Stimulated activated memory B cell treated with anti-CD40 and anti-IgM and Interleukin-4, amounts not matched to agents 10 μg/mL and 1 μg/mL and 100 μg/mL, for 72 hours (primary cell): Measurements from ENCODE around the gene PIRT.

Experiments
- ATAC-seq: fragments of 150-1000 bp; cut with Tn5 transposase; 2 replicates; pipeline ENCODE4 v1.10.0; 2021
- H3K27ac Mint-ChIP-seq: one replicate; pipeline ENCODE4 v1.8.0; 2022; ENCODE audit warnings: mild to moderate bottlenecking, mixed read lengths
- H3K27me3 Mint-ChIP-seq: one replicate; pipeline ENCODE4 v1.8.0; 2022; ENCODE audit warnings: mixed read lengths
- H3K36me3 Mint-ChIP-seq: one replicate; pipeline ENCODE4 v1.8.0; 2022; ENCODE audit warnings: mixed read lengths
- H3K4me1 Mint-ChIP-seq: one replicate; pipeline ENCODE4 v1.8.0; 2022; ENCODE audit warnings: mixed read lengths
- H3K4me3 Mint-ChIP-seq: one replicate; pipeline ENCODE4 v1.8.0; 2022; ENCODE audit warnings: mild to moderate bottlenecking, moderate library complexity, mixed read lengths
- H3K9me3 Mint-ChIP-seq: one replicate; pipeline ENCODE4 v1.8.0; 2022; ENCODE audit warnings: mixed read lengths

Gene PIRT

DNA sequence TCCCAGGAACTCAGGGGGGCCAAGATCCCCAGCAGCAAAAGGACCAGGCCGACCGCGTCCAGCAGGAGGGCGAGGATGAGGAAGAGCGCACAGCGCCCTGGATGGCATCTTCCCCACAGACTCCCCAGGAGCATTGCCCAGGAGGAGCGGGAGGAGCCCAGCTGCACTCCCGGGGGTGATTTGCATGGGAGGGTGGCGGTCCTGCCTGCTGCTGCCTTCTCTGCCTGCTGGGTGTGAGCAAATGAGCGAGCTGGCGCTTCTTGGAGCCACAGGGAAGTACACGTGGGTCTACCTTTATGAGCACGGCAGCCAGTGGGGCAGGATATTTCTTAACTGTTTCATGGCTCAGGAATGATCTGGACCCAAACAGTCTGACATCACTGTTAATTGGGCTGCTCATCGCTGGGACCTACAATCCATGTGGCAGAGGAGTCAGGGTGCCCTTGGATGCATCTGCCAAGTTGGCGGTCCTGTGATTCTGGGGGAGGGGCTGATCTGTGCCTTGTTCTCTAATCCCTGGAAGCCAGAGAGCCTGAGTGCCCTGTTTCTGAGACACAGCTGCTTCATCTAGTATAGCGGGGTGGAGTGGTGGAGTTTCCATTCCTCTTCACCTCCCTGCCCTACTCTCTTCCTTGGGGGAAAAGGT is 33.9 kb downstream of the PIRT start, which contains the start of gene TMEM238L:
Gene TMEM238L (minus strand): TSS at position 270 of the 646 bp plus-strand sequence. CDS start 136 bp downstream, at position 134.
- ATAC-seq: no peak
- Mint-ChIP-seq H3K9me3 (no peaks in the 10 kb centered on the region), H3K27ac (no peak within 1 kb of the TSS), H3K36me3 (no peaks in the 10 kb centered on the region), H3K4me3 (no peak within 1 kb of the TSS), H3K4me1 (no peaks in the 10 kb centered on the region), H3K27me3 (peaks cover 19% of the 10 kb centered on the region)

GRCh38 chr17:10803350-10803749 is 34.5 kb downstream of the PIRT start:
- Mint-ChIP-seq H3K27me3 (peaks cover 19% of the 10 kb centered on the region), H3K9me3 (no peaks in the 10 kb centered on the region), H3K4me3 (no peak overlapping the region), H3K27ac (no peak overlapping the region), H3K36me3 (no peaks in the 10 kb centered on the region), H3K4me1 (no peaks in the 10 kb centered on the region)
- ATAC-seq: no peak

DNA sequence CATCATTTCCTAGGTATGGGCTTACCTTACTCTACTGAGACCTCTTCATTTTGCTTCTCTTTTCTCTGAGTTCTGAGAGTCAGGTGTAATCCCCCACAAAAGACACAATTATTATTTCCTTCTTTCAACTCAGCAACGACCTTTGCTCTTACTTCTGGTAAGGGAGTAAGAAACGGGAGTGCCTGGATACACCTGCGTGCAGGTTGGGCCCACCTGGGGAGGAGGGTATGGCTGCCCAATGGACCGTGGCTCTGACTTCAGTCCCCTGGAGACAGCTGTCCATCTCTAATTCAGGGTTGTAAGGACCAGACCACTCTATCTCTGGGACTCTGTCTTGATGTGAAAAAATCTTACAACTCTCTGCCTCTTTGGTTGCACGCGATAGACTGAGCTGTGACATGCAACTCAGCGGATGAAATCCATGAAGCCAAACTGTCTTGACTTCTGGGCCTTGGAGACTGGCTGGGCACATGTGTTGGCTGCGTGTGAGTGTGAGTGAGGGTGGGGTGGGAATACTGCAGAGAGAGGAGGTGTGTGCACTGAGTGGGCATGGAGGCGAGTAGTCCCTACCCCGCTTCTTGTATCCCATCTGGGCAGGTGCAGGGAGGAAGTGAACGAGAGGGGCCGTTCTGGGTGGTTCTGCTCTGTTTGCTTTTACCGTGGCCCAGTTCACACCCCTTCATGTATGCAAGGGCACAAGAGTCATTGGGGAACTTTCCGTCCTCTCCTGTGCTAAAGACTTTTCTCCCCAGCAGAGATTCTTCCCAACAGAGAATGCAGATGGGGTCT is 35.2 kb downstream of the PIRT start:
- H3K4me1 Mint-ChIP-seq: no peaks in the 10 kb centered on the region
- no peak for ATAC-seq
- H3K36me3 Mint-ChIP-seq: no peaks in the 10 kb centered on the region
- no peaks in the 10 kb centered on the region for H3K9me3 Mint-ChIP-seq
- no peak overlapping the region for H3K27ac Mint-ChIP-seq
- no peak overlapping the region for H3K4me3 Mint-ChIP-seq
- H3K27me3 Mint-ChIP-seq: peaks cover 19% of the 10 kb centered on the region

GRCh38 chr17:10799407-10799806 is 38.5 kb downstream of the PIRT start:
- Mint-ChIP-seq H3K27me3 (peaks cover 19% of the 10 kb centered on the region), H3K9me3 (no peaks in the 10 kb centered on the region), H3K27ac (no peak overlapping the region), H3K4me3 (no peak overlapping the region), H3K36me3 (no peaks in the 10 kb centered on the region), H3K4me1 (no peaks in the 10 kb centered on the region)
- no peak for ATAC-seq

GRCh38 chr17:10798910-10799309 is 39.0 kb downstream of the PIRT start:
- Mint-ChIP-seq H3K4me1 (no peaks in the 10 kb centered on the region), H3K27ac (no peak overlapping the region), H3K36me3 (no peaks in the 10 kb centered on the region), H3K27me3 (peaks cover 19% of the 10 kb centered on the region), H3K9me3 (no peaks in the 10 kb centered on the region), H3K4me3 (no peak overlapping the region)
- no peak for ATAC-seq

DNA sequence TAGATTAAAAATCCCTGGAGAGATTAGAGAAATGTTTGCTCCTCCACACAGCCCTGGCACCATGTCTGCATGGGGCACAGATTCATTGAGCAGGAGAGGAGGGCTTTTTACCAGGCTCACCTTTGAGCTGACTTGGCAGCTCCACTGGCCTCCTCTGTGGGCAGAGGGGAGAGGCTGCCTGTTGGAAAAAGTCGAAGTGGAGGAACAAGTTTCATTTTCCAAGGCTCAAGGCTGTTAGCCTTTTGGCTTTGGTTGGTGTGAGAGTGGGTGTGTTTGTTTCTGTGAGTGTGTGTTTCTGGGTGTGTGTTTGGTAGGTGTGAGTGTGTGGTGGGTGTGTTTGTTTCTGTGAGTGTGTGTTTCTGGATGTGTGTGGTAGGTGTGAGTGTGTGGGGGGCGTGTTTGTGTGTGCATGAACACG is 39.5 kb downstream of the PIRT start:
- Mint-ChIP-seq H3K27me3 (peaks cover 19% of the 10 kb centered on the region), H3K27ac (no peak overlapping the region), H3K9me3 (no peaks in the 10 kb centered on the region), H3K4me1 (no peaks in the 10 kb centered on the region), H3K36me3 (no peaks in the 10 kb centered on the region), H3K4me3 (no peak overlapping the region)
- ATAC-seq: no peak

GRCh38 chr17:10797476-10798328 is 40.2 kb downstream of the PIRT start:
- Mint-ChIP-seq H3K27me3 (peaks cover 14% of the 10 kb centered on the region), H3K4me1 (no peaks in the 10 kb centered on the region), H3K9me3 (no peaks in the 10 kb centered on the region)

DNA sequence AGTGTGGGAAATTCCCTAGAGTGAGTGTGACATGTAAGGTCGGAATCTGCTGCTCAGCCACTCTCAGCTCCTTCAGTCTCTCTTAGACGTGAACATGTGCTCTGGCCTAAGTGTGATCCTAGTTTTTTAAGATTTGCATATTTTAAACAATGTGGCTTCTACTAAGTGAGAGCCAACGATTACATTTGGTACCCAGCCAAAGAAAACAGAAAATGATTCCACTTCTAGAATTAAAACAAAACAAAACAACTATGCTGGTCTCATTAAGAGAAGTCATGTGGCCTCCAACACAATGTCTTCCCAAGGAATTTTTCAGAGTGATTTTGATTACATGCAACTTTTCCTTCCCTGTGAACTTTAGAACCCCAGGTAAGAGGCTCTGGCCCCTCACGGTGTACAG is 44.1 kb downstream of the PIRT start:
- H3K4me3 Mint-ChIP-seq: no peak overlapping the region
- H3K4me1 Mint-ChIP-seq: no peaks in the 10 kb centered on the region
- H3K27me3 Mint-ChIP-seq: peaks cover 16% of the 10 kb centered on the region
- H3K27ac Mint-ChIP-seq: no peak overlapping the region
- ATAC-seq: no peak
- H3K9me3 Mint-ChIP-seq: no peaks in the 10 kb centered on the region
- no peaks in the 10 kb centered on the region for H3K36me3 Mint-ChIP-seq

More at GRCh38 chr17:10797476-10798328, 40.2 kb downstream of the PIRT start:
- Mint-ChIP-seq H3K4me3 (no peak overlapping the region), H3K36me3 (no peaks in the 10 kb centered on the region), H3K27ac (no peak overlapping the region)
- no peak for ATAC-seq

DNA sequence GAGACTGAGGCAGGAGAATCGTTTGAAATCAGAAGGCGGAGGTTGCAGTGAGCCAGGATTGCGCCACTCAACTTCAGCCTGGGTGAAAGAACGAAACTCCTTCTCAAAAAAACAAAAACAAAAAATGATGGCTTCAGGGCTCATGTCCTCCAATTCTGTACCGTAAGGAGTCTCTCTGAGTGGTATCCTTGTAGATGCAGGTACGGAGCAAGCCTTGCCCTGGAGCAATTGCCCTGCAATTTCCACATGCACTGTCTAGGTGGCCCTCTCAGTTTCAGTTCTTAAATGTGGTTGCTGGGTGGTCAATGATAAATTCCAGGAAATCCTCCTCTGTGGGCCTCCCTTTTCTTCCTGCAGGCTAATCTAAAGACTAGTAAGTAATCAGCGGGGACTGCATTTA is 44.6 kb downstream of the PIRT start:
- peaks cover 22% of the 10 kb centered on the region for H3K27me3 Mint-ChIP-seq
- H3K4me1 Mint-ChIP-seq: no peaks in the 10 kb centered on the region
- ATAC-seq: no peak
- H3K4me3 Mint-ChIP-seq: no peak overlapping the region
- H3K9me3 Mint-ChIP-seq: no peaks in the 10 kb centered on the region
- H3K36me3 Mint-ChIP-seq: no peaks in the 10 kb centered on the region
- no peak overlapping the region for H3K27ac Mint-ChIP-seq

DNA sequence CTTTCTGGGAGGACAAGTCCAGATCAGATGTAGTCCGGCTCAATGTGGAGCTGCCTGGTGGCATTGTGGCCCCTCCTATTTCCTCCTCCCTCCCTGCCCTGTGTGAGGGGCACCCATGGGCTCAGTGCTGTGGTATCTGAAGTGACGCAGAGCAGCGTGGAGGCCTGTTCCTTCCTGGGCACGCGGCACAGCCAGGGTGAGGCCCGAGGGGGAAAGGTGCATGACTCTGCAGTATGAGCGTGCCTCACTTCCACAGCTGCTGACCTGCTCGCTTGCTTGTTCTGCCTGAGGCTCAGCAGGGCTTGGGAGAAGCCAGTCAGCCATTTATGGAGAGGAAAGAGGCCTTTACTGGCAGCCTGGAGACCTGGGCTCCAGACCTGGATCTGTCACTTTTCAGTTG is 45.7 kb downstream of the PIRT start:
- no peak overlapping the region for H3K27ac Mint-ChIP-seq
- H3K36me3 Mint-ChIP-seq: no peaks in the 10 kb centered on the region
- H3K27me3 Mint-ChIP-seq: peaks cover 22% of the 10 kb centered on the region
- no peaks in the 10 kb centered on the region for H3K9me3 Mint-ChIP-seq
- peak; percentile 18 for ATAC-seq
- no peak overlapping the region for H3K4me3 Mint-ChIP-seq
- no peaks in the 10 kb centered on the region for H3K4me1 Mint-ChIP-seq

DNA sequence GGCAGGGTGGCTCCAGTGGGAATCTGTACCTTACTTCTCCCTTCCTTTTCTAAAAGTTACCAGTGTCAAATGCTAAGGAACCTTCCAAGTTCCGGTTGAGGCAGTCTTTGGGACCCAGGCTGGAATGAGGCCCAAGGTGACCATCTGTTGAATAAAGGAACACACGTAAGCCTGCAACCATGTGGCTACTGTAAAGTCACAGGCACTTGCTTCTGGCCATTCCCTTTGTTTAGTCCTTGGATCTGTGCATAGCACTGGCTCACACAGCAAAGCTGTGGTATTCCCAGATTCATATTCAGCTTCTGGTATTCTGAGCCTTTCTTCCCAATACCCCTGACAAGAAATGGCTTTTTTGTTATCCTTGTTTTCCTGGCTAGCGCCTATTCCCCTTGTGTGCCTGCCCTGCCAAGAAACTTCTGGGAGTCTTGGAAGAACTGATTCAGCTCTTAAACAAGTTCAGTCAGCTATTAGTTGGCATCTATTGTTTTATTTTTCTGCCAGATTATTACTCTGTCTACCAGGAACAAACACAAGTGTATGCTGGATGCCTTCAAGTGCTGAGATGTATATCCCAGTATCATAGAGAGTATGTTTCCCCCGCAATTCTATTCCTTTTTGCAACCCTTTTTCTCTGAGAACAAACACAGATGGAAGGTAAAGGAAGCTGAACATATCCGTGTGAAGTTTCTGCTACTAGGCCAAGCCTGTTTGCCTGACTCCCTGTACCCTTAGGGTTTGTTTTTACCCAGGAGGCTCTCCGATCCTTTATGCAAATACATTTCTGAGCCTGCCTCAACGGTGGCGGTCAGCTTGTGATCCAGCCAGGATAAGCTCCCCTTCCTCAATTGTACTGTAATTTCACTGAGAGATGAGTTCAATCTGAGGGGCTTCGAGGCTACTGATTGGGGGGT is 47.1 kb downstream of the PIRT start:
- H3K36me3 Mint-ChIP-seq: no peaks in the 10 kb centered on the region
- ATAC-seq: no peak
- no peak overlapping the region for H3K27ac Mint-ChIP-seq
- H3K4me3 Mint-ChIP-seq: no peak overlapping the region
- no peaks in the 10 kb centered on the region for H3K4me1 Mint-ChIP-seq
- H3K9me3 Mint-ChIP-seq: no peaks in the 10 kb centered on the region
- peaks cover 22% of the 10 kb centered on the region for H3K27me3 Mint-ChIP-seq

GRCh38 chr17:10789694-10790271 is 48.1 kb downstream of the PIRT start:
- Mint-ChIP-seq H3K27me3 (peaks cover 22% of the 10 kb centered on the region), H3K4me1 (no peaks in the 10 kb centered on the region), H3K36me3 (no peaks in the 10 kb centered on the region), H3K9me3 (no peaks in the 10 kb centered on the region), H3K27ac (no peak overlapping the region), H3K4me3 (no peak overlapping the region)
- no peak for ATAC-seq

GRCh38 chr17:10787306-10788045 is 50.4 kb downstream of the PIRT start:
- Mint-ChIP-seq H3K4me1 (no peaks in the 10 kb centered on the region), H3K4me3 (no peak overlapping the region), H3K9me3 (peaks cover 9% of the 10 kb centered on the region), H3K27ac (no peak overlapping the region), H3K36me3 (no peaks in the 10 kb centered on the region), H3K27me3 (peaks cover 22% of the 10 kb centered on the region)
- ATAC-seq: no peak

GRCh38 chr17:10785295-10785694 is 52.6 kb downstream of the PIRT start:
- no peak for ATAC-seq
- no peak overlapping the region for H3K4me3 Mint-ChIP-seq
- H3K27ac Mint-ChIP-seq: no peak overlapping the region
- no peaks in the 10 kb centered on the region for H3K4me1 Mint-ChIP-seq
- H3K9me3 Mint-ChIP-seq: peaks cover 12% of the 10 kb centered on the region
- no peaks in the 10 kb centered on the region for H3K36me3 Mint-ChIP-seq
- H3K27me3 Mint-ChIP-seq: peaks cover 20% of the 10 kb centered on the region
